Ascending aorta (tissue), 2 donors: Measurements from ENCODE around the gene NOTCH1. TPM values are rescaled to one million over a fixed set of nuclear protein-coding genes. Genes with fewer than 3 reads are reported as not detected.

Source experiments
- DNase-seq, 2 donors: peaks; one replicate each; pipeline ENCODE4 v3.0.0-alpha.2; 2019; ENCODE audit warnings: low spot score in 2 of 2
- H3K27ac ChIP-seq, 2 donors: fragments of 200-600 bp; sonication (generic); one replicate each; pipeline ENCODE4 v1.5.1; 2016 to 2017; ENCODE audit warnings: mild to moderate bottlenecking in 1 of 2
- H3K27me3 ChIP-seq: fragments of 200-600 bp; sonication (generic); one replicate; pipeline ENCODE4 v1.5.1; 2017
- H3K36me3 ChIP-seq, 2 donors: fragments of 200-600 bp; sonication (generic); one replicate each; pipeline ENCODE4 v1.5.1; 2016
- H3K4me1 ChIP-seq, 2 donors: fragments of 200-600 bp; sonication (generic); one replicate each; pipeline ENCODE4 v1.5.1; 2016 to 2017; ENCODE audit warnings: mild to moderate bottlenecking in 1 of 2
- H3K4me3 ChIP-seq, 2 donors: fragments of 200-600 bp; sonication (generic); one replicate each; pipeline ENCODE4 v1.5.1; 2016 to 2017; ENCODE audit warnings: mild to moderate bottlenecking in 1 of 2
- H3K9me3 ChIP-seq, 2 donors: fragments of 200-600 bp; sonication (generic); one replicate each; pipeline ENCODE4 v1.5.1; 2016
- CTCF ChIP-seq, 3 experiments: fragments of 200-600 bp in 2 of 3; fragments of 450-650 bp in 1 of 3; sonication (generic) in 2 of 3; IDR thresholded peaks; one replicate each; pipeline ENCODE4 v1.5.1; 2016 to 2019; ENCODE audit warnings: antibody characterized with exemption in 3 of 3, mild to moderate bottlenecking in 1 of 3, moderate library complexity in 1 of 3
- intact Hi-C: fragments of 100-400 bp; cut with DNase I; formaldehyde crosslinking; loops from one replicate; pipeline ENCODE4 v1.15.1; 2023
- total RNA-seq: library from RNA; depleted of rRNA; stranded (reverse); fragments of >200 nt; gene quantifications from one replicate; pipeline ENCODE4 v1.1.0, GENCODE V29; 2016

NOTCH1 gene
- total RNA-seq, 1 donor from 2014 or later, result 120 TPM

GRCh38 chr9:136476369-136477150 is 69.3 kb downstream of the NOTCH1 start:
- Histone ChIP-seq H3K4me3 (no peak overlapping the region), H3K36me3 (peaks cover 58 to 67% of the 10 kb centered on the region in 2 donors), H3K27ac (no peak overlapping the region), H3K9me3 (no peaks in the 10 kb centered on the region), H3K27me3 (no peaks in the 10 kb centered on the region), H3K4me1 (peaks cover 3 to 4% of the 10 kb centered on the region in 2 donors)
- intact Hi-C loops, result no loop called here
- no peak for TF ChIP-seq CTCF (IDR thresholded peaks at IDR 0.05)
- DNase-seq, result no peak

GRCh38 chr9:136474974-136475865 is 70.6 kb downstream of the NOTCH1 start:
- Histone ChIP-seq H3K27ac (no peak overlapping the region), H3K27me3 (no peaks in the 10 kb centered on the region), H3K9me3 (no peaks in the 10 kb centered on the region), H3K4me1 (no peaks in the 10 kb centered on the region), H3K36me3 (peaks cover 72 to 80% of the 10 kb centered on the region in 2 donors), H3K4me3 (no peak overlapping the region)
- no peak for TF ChIP-seq CTCF (IDR thresholded peaks at IDR 0.05)
- intact Hi-C loops, result no loop called here
- DNase-seq, result no peak

DNA sequence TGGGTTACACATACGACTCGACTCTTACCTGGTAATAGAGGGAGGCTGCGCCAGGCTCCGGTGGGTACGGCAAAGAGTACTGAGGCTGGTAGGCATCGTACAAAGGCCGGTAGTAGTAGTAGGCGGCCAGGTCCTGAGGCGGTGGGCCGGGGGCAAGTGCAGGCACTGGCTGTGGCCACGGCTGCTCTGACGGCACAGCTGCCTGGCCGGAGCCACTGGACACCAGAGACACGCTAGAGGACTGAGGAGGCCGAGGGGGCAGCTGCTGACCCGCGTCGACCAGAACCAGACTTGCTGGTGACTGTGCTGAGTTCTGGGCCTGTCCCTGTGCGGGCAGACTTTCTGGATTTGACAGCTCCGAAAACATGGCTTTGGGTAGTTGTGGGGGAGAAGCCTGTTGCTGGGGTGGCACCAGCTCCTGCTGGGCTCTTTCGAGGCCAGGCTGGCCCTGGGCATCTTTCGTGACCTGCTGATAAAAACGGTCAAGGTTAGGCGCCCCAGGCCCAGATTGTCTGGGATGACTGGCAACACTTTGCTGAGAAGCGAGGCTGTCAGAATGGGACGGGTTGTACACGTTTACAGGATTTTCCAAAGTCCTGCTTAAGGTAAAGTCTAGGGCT is 71.7 kb downstream of the NOTCH1 start:
- Histone ChIP-seq H3K27ac (no peak overlapping the region), H3K4me3 (no peak overlapping the region), H3K9me3 (no peaks in the 10 kb centered on the region), H3K4me1 (no peaks in the 10 kb centered on the region), H3K36me3 (peaks cover 82 to 85% of the 10 kb centered on the region in 2 donors), H3K27me3 (no peaks in the 10 kb centered on the region)
- no peak for TF ChIP-seq CTCF (IDR thresholded peaks at IDR 0.05)
- intact Hi-C loops, result no loop called here
- no peak for DNase-seq

- no peak for TF ChIP-seq CTCF (IDR thresholded peaks at IDR 0.05)
- H3K9me3 ChIP-seq, result no peaks in the 10 kb centered on the region
Measured at GRCh38 chr9:136473354-136473721, 72.5 kb downstream of the NOTCH1 start.

DNA sequence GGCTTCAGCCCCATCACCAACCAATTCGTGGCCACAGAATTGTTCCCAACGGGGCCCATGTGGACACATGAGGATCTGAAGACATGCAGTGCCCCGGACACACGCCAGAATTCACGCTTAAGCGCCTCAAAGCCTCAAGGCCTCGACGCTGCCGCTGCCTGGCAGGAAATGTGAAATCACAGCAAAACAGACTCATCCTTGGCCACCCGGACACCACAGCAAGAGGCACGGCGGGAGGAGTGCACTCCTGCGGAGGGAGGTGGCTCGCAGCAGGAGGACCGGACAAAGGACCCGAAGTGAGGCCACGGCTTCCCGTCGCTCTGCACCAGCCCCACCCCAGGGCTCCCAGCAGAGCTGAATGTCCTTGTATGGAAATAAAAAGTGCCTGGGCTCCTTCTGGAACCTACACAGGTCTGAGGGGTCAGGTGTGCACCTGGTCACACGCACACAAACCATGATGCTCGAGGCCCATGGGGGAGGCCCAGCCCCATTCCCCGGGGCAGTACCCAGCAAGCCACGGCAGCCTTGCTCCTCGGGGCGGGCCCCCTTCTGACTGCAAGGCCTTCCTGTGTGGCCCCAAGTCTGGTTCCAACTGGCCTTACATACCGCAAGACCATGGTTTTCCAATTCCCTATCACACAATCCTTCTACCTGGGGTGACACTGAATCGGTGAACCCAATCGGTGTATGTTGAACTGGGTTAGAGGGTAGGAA is 73.1 kb downstream of the NOTCH1 start:
- Histone ChIP-seq H3K4me1 (no peaks in the 10 kb centered on the region), H3K4me3 (no peak overlapping the region), H3K36me3 (peaks cover 94 to 95% of the 10 kb centered on the region in 2 donors), H3K27me3 (no peaks in the 10 kb centered on the region), H3K9me3 (no peaks in the 10 kb centered on the region), H3K27ac (no peak overlapping the region)
- intact Hi-C loops, result no loop called here
- no peak for DNase-seq
- TF ChIP-seq CTCF (IDR thresholded peaks at IDR 0.05), result no peak

More at GRCh38 chr9:136473354-136473721, 72.5 kb downstream of the NOTCH1 start:
- peaks cover 89 to 90% of the 10 kb centered on the region in 2 donors for H3K36me3 ChIP-seq
- no peaks in the 10 kb centered on the region for H3K4me1 ChIP-seq
- no peak overlapping the region for H3K4me3 ChIP-seq
- no peaks in the 10 kb centered on the region for H3K27me3 ChIP-seq
- intact Hi-C loops, result no loop called here
- no peak overlapping the region for H3K27ac ChIP-seq
- no peak for DNase-seq
